Neural cell (in vitro differentiated cells): Measurements from ENCODE around the gene TMEM167B.

ENCODE experiments used
- EP300 ChIP-seq: fragments of 450-650 bp; conservative IDR thresholded peaks from 2 replicates; pipeline ENCODE4 v1.6.1; 2014; ENCODE audit warnings: antibody characterized with exemption, mild to moderate bottlenecking, moderate library complexity; ENCODE audit not compliant: poor library complexity, severe bottlenecking
- POLR2AphosphoS5 ChIP-seq: IDR thresholded peaks from 2 replicates; pipeline ENCODE4 v1.6.1; 2012
- TF ChIP-seq, protein P1 (sequence below): fragments of 450-650 bp; IDR thresholded peaks from 2 replicates; pipeline ENCODE4 v1.5.1; 2014; ENCODE audit warnings: antibody characterized with exemption, mild to moderate bottlenecking, moderate library complexity; ENCODE audit not compliant: poor library complexity, severe bottlenecking

- no peak for TF ChIP-seq EP300
- TF ChIP-seq, protein P1, sequence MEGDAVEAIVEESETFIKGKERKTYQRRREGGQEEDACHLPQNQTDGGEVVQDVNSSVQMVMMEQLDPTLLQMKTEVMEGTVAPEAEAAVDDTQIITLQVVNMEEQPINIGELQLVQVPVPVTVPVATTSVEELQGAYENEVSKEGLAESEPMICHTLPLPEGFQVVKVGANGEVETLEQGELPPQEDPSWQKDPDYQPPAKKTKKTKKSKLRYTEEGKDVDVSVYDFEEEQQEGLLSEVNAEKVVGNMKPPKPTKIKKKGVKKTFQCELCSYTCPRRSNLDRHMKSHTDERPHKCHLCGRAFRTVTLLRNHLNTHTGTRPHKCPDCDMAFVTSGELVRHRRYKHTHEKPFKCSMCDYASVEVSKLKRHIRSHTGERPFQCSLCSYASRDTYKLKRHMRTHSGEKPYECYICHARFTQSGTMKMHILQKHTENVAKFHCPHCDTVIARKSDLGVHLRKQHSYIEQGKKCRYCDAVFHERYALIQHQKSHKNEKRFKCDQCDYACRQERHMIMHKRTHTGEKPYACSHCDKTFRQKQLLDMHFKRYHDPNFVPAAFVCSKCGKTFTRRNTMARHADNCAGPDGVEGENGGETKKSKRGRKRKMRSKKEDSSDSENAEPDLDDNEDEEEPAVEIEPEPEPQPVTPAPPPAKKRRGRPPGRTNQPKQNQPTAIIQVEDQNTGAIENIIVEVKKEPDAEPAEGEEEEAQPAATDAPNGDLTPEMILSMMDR = no peak
- TF ChIP-seq POLR2AphosphoS5 = no peak
Measured at GRCh38 chr1:109083501-109083900, 7.1 kb upstream of the TMEM167B start.
